Esophagus squamous epithelium (tissue), 5 donors: ENCODE results near the gene MEIS2. TPM values are rescaled to one million over a fixed set of nuclear protein-coding genes. Genes with fewer than 3 reads are reported as not detected.
A peak's percentile ranks its signal among the peaks of the same experiment; 100 is the strongest.

Experiments used
- DNase-seq: peaks from one replicate; lab custom pipeline; 2025; lab: John Stamatoyannopoulos, UW
- H3K27ac ChIP-seq, 4 donors: fragments of 200-600 bp; sonication (generic); one replicate each; pipeline ENCODE4 v1.5.1; 2016 to 2019; ENCODE audit warnings: mild to moderate bottlenecking in 1 of 4
- H3K27me3 ChIP-seq, 4 donors: fragments of 200-600 bp; sonication (generic); 1 replicate in 3 of 4; 2 replicates in 1 of 4; pipeline versions ENCODE4 v1.5.1 to v1.6.0; 2017 to 2021; ENCODE audit warnings: antibody characterized with exemption in 1 of 4
- H3K36me3 ChIP-seq, 3 donors: fragments of 200-600 bp; sonication (generic); one replicate each; pipeline ENCODE4 v1.5.1; 2016 to 2019
- H3K4me1 ChIP-seq, 3 donors: fragments of 200-600 bp; sonication (generic); one replicate each; pipeline ENCODE4 v1.5.1; 2017 to 2019
- H3K4me3 ChIP-seq, 4 donors: fragments of 200-600 bp; sonication (generic); 1 replicate in 3 of 4; 2 replicates in 1 of 4; pipeline ENCODE4 v1.5.1; 2016 to 2019; ENCODE audit warnings: mild to moderate bottlenecking in 2 of 4, moderate library complexity in 1 of 4
- H3K9me3 ChIP-seq, 3 donors: fragments of 200-600 bp; sonication (generic); one replicate each; pipeline ENCODE4 v1.5.1; 2016 to 2019
- CTCF ChIP-seq, 6 experiments: fragments of 450-650 bp in 4 of 6; fragments of 200-600 bp in 2 of 6; sonication (generic) in 2 of 6; IDR thresholded peaks; one replicate each; pipeline ENCODE4 v1.5.1; 2016 to 2019; ENCODE audit warnings: antibody characterized with exemption in 6 of 6, mild to moderate bottlenecking in 4 of 6, moderate library complexity in 4 of 6
- POLR2A ChIP-seq, 4 donors: fragments of 450-650 bp; IDR thresholded peaks; one replicate each; pipeline ENCODE4 v1.6.1; 2017; ENCODE audit warnings: antibody characterized with exemption in 4 of 4, mild to moderate bottlenecking in 4 of 4, moderate library complexity in 3 of 4
- WGBS, 2 donors: methylation state at CpG; one replicate each; pipeline ENCODE4 v1.1.5; 2018; 5-methylcytosine and 5-hydroxymethylcytosine counted together
- intact Hi-C: fragments of 100-400 bp; cut with DNase I; formaldehyde crosslinking; loops from one replicate; pipeline ENCODE4 v1.15.0; 2022
- total RNA-seq, 4 donors: library from RNA; depleted of rRNA; stranded (reverse); fragments of >200 nt; gene quantifications; one replicate each; pipeline ENCODE4 v1.1.0, GENCODE V29; 2016
- donor health status: DM: yes; HTN: yes; CAD: no.

Gene MEIS2
- total RNA-seq, 4 donors from 2014 or later, result 6.6 to 26.3 (median 9.9) TPM

DNA sequence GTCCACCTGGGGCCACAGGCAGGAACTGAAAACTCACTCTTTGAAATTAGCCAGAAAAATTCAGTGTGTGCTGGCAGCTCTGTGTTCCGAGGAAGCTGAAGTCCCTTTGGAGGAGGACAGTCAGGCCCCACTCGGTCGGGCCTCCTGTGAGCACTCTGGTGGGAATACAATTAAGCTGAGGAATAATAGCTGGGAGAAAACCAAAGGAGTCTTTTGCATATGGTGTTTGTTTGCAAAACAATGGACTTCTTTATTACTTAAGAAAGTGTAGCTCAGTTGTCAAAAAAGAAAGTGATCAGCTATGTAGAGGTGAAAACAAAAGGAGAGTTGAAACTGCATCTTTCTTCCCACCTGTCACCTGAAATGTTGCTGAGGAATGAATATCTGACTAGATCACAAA is 202.5 kb downstream of the MEIS2 start:
- no peaks in the 10 kb centered on the region for H3K9me3 ChIP-seq
- peaks cover 0 to 29% (median 0%) of the 10 kb centered on the region in 3 donors for H3K36me3 ChIP-seq
- TF ChIP-seq POLR2A (IDR thresholded peaks at IDR 0.05) (no peak), CTCF (IDR thresholded peaks at IDR 0.05) (no peak)
- WGBS, 2 donors, result 70 to 85% methylated on average over 3 of the region's 3 CpGs
- no peak overlapping the region for H3K4me3 ChIP-seq
- intact Hi-C loops, result no loop called here
- no peak overlapping the region for H3K27ac ChIP-seq
- H3K27me3 ChIP-seq, result no peaks in the 10 kb centered on the region
- no peak for DNase-seq
- peaks cover 4 to 28% (median 10%) of the 10 kb centered on the region in 3 donors for H3K4me1 ChIP-seq

GRCh38 chr15:36896949-36897348 is 203.4 kb downstream of the MEIS2 start:
- TF ChIP-seq CTCF (IDR thresholded peaks at IDR 0.05), result no peak
- TF ChIP-seq POLR2A (IDR thresholded peaks at IDR 0.05), result no peak
- Histone ChIP-seq H3K4me3 (no peak overlapping the region), H3K36me3 (peaks cover 0 to 33% (median 0%) of the 10 kb centered on the region in 3 donors), H3K4me1 (peaks cover 4 to 19% (median 10%) of the 10 kb centered on the region in 3 donors), H3K9me3 (no peaks in the 10 kb centered on the region), H3K27ac (no peak overlapping the region), H3K27me3 (no peaks in the 10 kb centered on the region)
- intact Hi-C loops, result no loop called here
- WGBS, 2 donors, result 74 to 77% methylated on average over 3 of the region's 3 CpGs
- no peak for DNase-seq

- no peak overlapping the region for H3K27ac ChIP-seq
- TF ChIP-seq CTCF (IDR thresholded peaks at IDR 0.05), result no peak
- no peak for TF ChIP-seq POLR2A (IDR thresholded peaks at IDR 0.05)
- H3K4me1 ChIP-seq, result no peaks in the 10 kb centered on the region
- peaks cover 0 to 48% (median 0%) of the 10 kb centered on the region in 3 donors for H3K36me3 ChIP-seq
- no peaks in the 10 kb centered on the region for H3K27me3 ChIP-seq
- no peak for DNase-seq
- intact Hi-C loops, result no loop called here
- H3K4me3 ChIP-seq, result no peak overlapping the region
- WGBS, 2 donors, result 80 to 83% methylated on average over 4 of the region's 4 CpGs
- H3K9me3 ChIP-seq, result no peaks in the 10 kb centered on the region
Observed at GRCh38 chr15:36894075-36894474, 206.3 kb downstream of the MEIS2 start.

- WGBS, 2 donors, result 87 to 93% methylated on average over 1 of the region's 1 CpG
- Histone ChIP-seq H3K9me3 (no peaks in the 10 kb centered on the region), H3K4me1 (peaks cover 0 to 5% (median 0%) of the 10 kb centered on the region in 3 donors), H3K27ac (no peak overlapping the region), H3K36me3 (peaks cover 0 to 48% (median 0%) of the 10 kb centered on the region in 3 donors), H3K27me3 (peaks cover 0 to 6% (median 0%) of the 10 kb centered on the region in 4 donors), H3K4me3 (no peak overlapping the region)
- intact Hi-C loops, result no loop called here
- DNase-seq, result no peak
- TF ChIP-seq CTCF (IDR thresholded peaks at IDR 0.05) (no peak), POLR2A (IDR thresholded peaks at IDR 0.05) (no peak)
Observed at GRCh38 chr15:36893276-36893675, 207.1 kb downstream of the MEIS2 start.

GRCh38 chr15:36888011-36888992 is 212.0 kb downstream of the MEIS2 start:
- TF ChIP-seq CTCF (IDR thresholded peaks at IDR 0.05), result no peak
- TF ChIP-seq POLR2A (IDR thresholded peaks at IDR 0.05), result no peak
- WGBS, 2 donors, result 20 to 41% methylated on average over 16 to 22 of the region's 51 CpGs
- Histone ChIP-seq H3K36me3 (peaks cover 0 to 23% (median 0%) of the 10 kb centered on the region in 3 donors), H3K9me3 (no peaks in the 10 kb centered on the region), H3K27me3 (peaks cover 0 to 54% (median 0%) of the 10 kb centered on the region in 4 donors), H3K4me3 (peak overlapping the region; percentile 25 to 60 (median 44)), H3K4me1 (peaks cover 0 to 29% (median 6%) of the 10 kb centered on the region in 3 donors), H3K27ac (peak overlapping the region in 3 of 4 donors; percentile 12 to 42 (median 42))
- DNase-seq, result no peak
- intact Hi-C loops, result loop anchor here (5.0 kb wide), 1 partner anchor 244 kb away; no protein-coding TSS in a partner anchor
